ENCODE results near the gene CRPPA. TPM values are rescaled to one million over a fixed set of nuclear protein-coding genes. Genes with fewer than 3 reads are reported as not detected.

Gene CRPPA
- total and polyA plus RNA-seq, 2 experiments from 2014 or later, result 3.3 to 3.4 TPM

DNA sequence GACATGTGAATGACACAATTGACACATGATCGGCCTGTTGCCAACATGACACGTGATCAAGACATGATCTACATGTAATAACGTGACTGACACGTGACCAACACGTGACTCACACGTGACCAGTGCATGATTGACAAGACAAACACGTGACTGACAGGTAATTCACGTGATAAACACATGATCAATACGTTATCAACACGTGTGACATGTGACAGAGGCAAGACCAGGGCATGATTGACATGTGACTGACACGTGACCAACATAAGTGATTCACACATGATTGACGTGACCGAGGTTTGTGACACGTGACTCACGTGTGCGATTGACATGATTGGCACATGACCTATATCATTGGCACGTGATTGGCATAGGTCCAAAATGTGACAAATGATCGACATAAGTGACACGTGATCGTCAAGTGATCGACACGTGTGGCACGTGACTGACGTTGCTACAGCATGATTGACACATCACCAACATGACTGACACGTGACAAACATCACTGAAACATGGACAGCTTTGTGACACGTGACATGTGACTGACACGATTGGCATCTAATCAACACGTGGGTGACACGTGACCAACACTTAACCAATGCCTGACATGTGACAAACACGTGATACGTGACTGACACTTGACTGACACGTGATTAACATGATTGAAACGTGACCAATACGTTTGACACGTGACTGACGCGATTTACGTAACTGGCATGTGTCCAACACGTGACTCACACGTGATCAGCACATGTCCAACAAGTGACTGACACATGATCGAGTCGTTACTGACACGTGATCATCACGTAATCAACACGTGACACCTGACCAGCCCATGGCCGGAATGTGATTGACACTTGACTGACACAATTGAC lies 23.0 kb downstream of the CRPPA start:
- Histone ChIP-seq H3K4me2 (no peak overlapping the region), H3K9me2 (replicated peaks; ENCODE audit: insufficient read depth) (no peaks in the 10 kb centered on the region), H2AFZ (no peak overlapping the region), H3K4me1 (ENCODE audit: insufficient read depth) (no peaks in the 10 kb centered on the region), H3K4me3 (no peak overlapping the region), H4K20me1 (ENCODE audit: insufficient read depth, poor library complexity, severe bottlenecking) (no peaks in the 10 kb centered on the region), H3K36me3 (replicated peaks; ENCODE audit: insufficient read depth, low read depth) (no peaks in the 10 kb centered on the region), H3K9me3 (ENCODE audit: low read depth) (peaks cover 5% of the 10 kb centered on the region), H3K79me2 (no peaks in the 10 kb centered on the region), H3K27me3 (no peaks in the 10 kb centered on the region), H3K27ac (no peak overlapping the region)
- no peak for DNase-seq (ENCODE audit: low spot score)
- 98% methylated on average over 45 of the region's 46 CpGs for WGBS (ENCODE audit: low lambda C conversion rate, missing lambda C conversion rate)
- TF ChIP-seq, protein P1, sequence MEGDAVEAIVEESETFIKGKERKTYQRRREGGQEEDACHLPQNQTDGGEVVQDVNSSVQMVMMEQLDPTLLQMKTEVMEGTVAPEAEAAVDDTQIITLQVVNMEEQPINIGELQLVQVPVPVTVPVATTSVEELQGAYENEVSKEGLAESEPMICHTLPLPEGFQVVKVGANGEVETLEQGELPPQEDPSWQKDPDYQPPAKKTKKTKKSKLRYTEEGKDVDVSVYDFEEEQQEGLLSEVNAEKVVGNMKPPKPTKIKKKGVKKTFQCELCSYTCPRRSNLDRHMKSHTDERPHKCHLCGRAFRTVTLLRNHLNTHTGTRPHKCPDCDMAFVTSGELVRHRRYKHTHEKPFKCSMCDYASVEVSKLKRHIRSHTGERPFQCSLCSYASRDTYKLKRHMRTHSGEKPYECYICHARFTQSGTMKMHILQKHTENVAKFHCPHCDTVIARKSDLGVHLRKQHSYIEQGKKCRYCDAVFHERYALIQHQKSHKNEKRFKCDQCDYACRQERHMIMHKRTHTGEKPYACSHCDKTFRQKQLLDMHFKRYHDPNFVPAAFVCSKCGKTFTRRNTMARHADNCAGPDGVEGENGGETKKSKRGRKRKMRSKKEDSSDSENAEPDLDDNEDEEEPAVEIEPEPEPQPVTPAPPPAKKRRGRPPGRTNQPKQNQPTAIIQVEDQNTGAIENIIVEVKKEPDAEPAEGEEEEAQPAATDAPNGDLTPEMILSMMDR (IDR thresholded peaks at IDR 0.05; ENCODE audit: poor library complexity), result no peak

DNA sequence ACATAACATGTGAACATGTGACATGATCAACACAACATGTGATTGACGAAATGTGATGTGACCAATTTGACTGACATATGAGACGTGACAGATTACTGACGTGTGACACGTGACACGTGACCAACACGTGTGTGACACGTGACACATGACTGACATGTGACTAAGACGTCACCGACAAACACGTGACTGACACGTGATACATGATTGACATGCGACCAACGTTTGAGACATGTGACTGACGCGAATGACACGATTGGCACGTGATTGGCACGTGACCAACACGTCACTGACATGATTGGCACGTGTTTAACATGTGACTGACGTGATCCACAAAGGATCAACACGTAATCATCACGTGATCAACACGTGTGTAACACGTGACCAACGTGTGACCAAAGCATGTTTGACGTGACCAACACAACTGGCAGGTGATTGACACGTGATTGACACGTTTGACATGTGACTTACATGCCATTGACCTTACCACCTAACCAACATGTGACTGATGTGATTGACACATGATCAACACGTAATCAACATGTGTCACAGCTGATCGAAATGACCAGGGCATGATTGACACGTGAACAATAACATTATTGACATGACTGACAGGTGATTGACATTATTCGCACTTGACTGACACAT lies 23.7 kb downstream of the CRPPA start:
- TF ChIP-seq, protein P1 (IDR thresholded peaks at IDR 0.05; ENCODE audit: poor library complexity), result no peak
- TF ChIP-seq EZH2 (IDR thresholded peaks at IDR 0.05; ENCODE audit: borderline replicate concordance) (no peak), EZH2phosphoT487 (IDR thresholded peaks at IDR 0.05; ENCODE audit: low read depth, severe bottlenecking, unreplicated experiment) (no peak)
- no peaks in the 10 kb centered on the region for H3K4me1 ChIP-seq (ENCODE audit: insufficient read depth)
- H3K36me3 ChIP-seq (replicated peaks; ENCODE audit: insufficient read depth, low read depth), result no peaks in the 10 kb centered on the region
- H3K27me3 ChIP-seq, result no peaks in the 10 kb centered on the region
- no peaks in the 10 kb centered on the region for H3K9me2 ChIP-seq (replicated peaks; ENCODE audit: insufficient read depth)
- H2AFZ ChIP-seq, result no peak overlapping the region
- no peak overlapping the region for H3K4me3 ChIP-seq
- no peaks in the 10 kb centered on the region for H4K20me1 ChIP-seq (ENCODE audit: insufficient read depth, poor library complexity, severe bottlenecking)
- 95% methylated on average over 33 of the region's 33 CpGs for WGBS (ENCODE audit: low lambda C conversion rate, missing lambda C conversion rate)
- peaks cover 5% of the 10 kb centered on the region for H3K9me3 ChIP-seq (ENCODE audit: low read depth)
- no peak for DNase-seq (ENCODE audit: low spot score)
- H3K79me2 ChIP-seq, result no peaks in the 10 kb centered on the region
- no peak overlapping the region for H3K4me2 ChIP-seq
- no peak overlapping the region for H3K27ac ChIP-seq

DNA sequence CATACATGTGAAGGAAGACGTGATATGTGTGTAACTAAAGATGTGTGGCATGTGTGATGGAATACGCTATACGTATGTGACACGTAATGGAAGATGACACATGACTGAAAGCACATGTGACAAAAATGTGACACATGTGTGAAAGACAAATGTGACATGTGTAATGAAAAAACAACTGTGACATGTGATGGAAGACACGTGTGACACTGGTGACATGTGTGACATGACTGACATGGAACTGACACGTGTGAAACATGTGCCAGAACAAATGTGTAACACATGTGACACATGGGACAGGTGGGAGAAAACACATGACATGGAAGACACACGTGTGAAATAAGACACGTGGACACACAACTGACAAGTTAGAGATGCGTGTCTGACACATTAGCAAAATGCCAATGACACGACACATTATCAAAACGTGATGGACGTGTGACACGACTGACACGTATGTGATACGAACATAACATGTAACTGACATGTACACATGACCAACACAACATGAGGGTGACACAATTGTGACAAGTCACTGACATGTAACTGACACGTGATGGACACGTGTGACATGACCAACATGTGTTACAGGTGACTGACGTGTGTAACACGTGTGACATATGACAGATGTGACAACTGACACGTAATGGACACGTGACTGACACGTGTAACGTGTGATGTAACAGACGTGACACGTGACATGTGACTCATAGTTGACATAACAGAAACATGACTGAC lies 24.4 kb downstream of the CRPPA start:
- TF ChIP-seq, protein P1 (IDR thresholded peaks at IDR 0.05; ENCODE audit: poor library complexity), result no peak
- TF ChIP-seq EZH2phosphoT487 (IDR thresholded peaks at IDR 0.05; ENCODE audit: low read depth, severe bottlenecking, unreplicated experiment) (no peak), EZH2 (IDR thresholded peaks at IDR 0.05; ENCODE audit: borderline replicate concordance) (no peak)
- no peak for DNase-seq (ENCODE audit: low spot score)
- H4K20me1 ChIP-seq (ENCODE audit: insufficient read depth, poor library complexity, severe bottlenecking), result no peaks in the 10 kb centered on the region
- H3K36me3 ChIP-seq (replicated peaks; ENCODE audit: insufficient read depth, low read depth), result no peaks in the 10 kb centered on the region
- no peak overlapping the region for H2AFZ ChIP-seq
- no peaks in the 10 kb centered on the region for H3K27me3 ChIP-seq
- H3K4me1 ChIP-seq (ENCODE audit: insufficient read depth), result no peaks in the 10 kb centered on the region
- H3K9me3 ChIP-seq (ENCODE audit: low read depth), result peaks cover 5% of the 10 kb centered on the region
- H3K79me2 ChIP-seq, result no peaks in the 10 kb centered on the region
- no peaks in the 10 kb centered on the region for H3K9me2 ChIP-seq (replicated peaks; ENCODE audit: insufficient read depth)
- 96% methylated on average over 25 of the region's 25 CpGs for WGBS (ENCODE audit: low lambda C conversion rate, missing lambda C conversion rate)
- H3K4me2 ChIP-seq, result no peak overlapping the region
- H3K4me3 ChIP-seq, result no peak overlapping the region
- no peak overlapping the region for H3K27ac ChIP-seq
